Keratinocyte (primary cell): Measurements from ENCODE around the gene CASZ1. TPM values are rescaled to one million over a fixed set of nuclear protein-coding genes. Genes with fewer than 3 reads are reported as not detected.

Source experiments
- DNase-seq: peaks from one replicate; pipeline ENCODE4 v3.0.0-alpha.2; 2011; ENCODE audit warnings: low read depth, missing footprints, low spot score
- FAIRE-seq: peaks from 2 replicates; lab custom pipeline; 2011; peaks lifted over from hg19 to GRCh38; lab: Jason Lieb, UNC
- H2AFZ ChIP-seq: 2 replicates; pipeline ENCODE4 v1.6.0; 2012; ENCODE audit warnings: low read length, control low read depth, inconsistent platforms; ENCODE audit not compliant: control insufficient read depth
- H3K27ac ChIP-seq: 2 replicates; pipeline ENCODE4 v1.5.1; 2011; ENCODE audit warnings: low read length; ENCODE audit not compliant: control insufficient read depth, insufficient read depth
- H3K27me3 ChIP-seq: 3 replicates; pipeline ENCODE4 v1.6.0; 2011; ENCODE audit warnings: low read length; ENCODE audit not compliant: control insufficient read depth, insufficient read depth; ENCODE audit errors: extremely low read depth
- H3K36me3 ChIP-seq, 2 experiments: 2 replicates in 1 of 2; 3 replicates in 1 of 2; pipeline ENCODE4 v1.5.1; 2011; ENCODE audit warnings: low read length in 2 of 2, mild to moderate bottlenecking in 1 of 2; ENCODE audit not compliant: control insufficient read depth in 2 of 2, insufficient read depth in 2 of 2; ENCODE audit errors: extremely low read depth in 1 of 2
- H3K4me1 ChIP-seq: 3 replicates; pipeline ENCODE4 v1.5.1; 2011; ENCODE audit warnings: low read length; ENCODE audit not compliant: control insufficient read depth, insufficient read depth; ENCODE audit errors: extremely low read depth
- H3K4me2 ChIP-seq: 3 replicates; pipeline ENCODE4 v1.6.0; 2011; ENCODE audit warnings: low read depth, low read length; ENCODE audit not compliant: control insufficient read depth, insufficient read depth; ENCODE audit errors: extremely low read depth
- H3K4me3 ChIP-seq, 3 experiments: fragments of 200-600 bp in 1 of 3; sonication (generic) in 1 of 3; 2 replicates in 2 of 3; 3 replicates in 1 of 3; pipeline ENCODE4 v1.5.1; 2011 to 2016; ENCODE audit warnings: low read length in 3 of 3, mild to moderate bottlenecking in 3 of 3, control low read depth in 2 of 3, inconsistent platforms in 1 of 3, low read depth in 1 of 3, mixed read lengths in 1 of 3, mixed run types in 1 of 3, moderate library complexity in 1 of 3; ENCODE audit not compliant: control insufficient read depth in 2 of 3, insufficient read depth in 2 of 3; ENCODE audit errors: extremely low read depth in 1 of 3
- H3K79me2 ChIP-seq: 2 replicates; pipeline ENCODE4 v1.6.0; 2012; ENCODE audit warnings: low read length; ENCODE audit not compliant: control insufficient read depth, insufficient read depth
- H3K9ac ChIP-seq: 3 replicates; pipeline ENCODE4 v1.6.0; 2011; ENCODE audit warnings: low read length; ENCODE audit not compliant: control insufficient read depth, insufficient read depth; ENCODE audit errors: extremely low read depth
- H3K9me1 ChIP-seq: 3 replicates; pipeline ENCODE4 v1.6.0; 2011; ENCODE audit warnings: low read length; ENCODE audit not compliant: control insufficient read depth, insufficient read depth; ENCODE audit errors: extremely low read depth
- H3K9me3 ChIP-seq: 2 replicates; pipeline ENCODE4 v1.5.1; 2012; ENCODE audit warnings: low read depth, low read length; ENCODE audit not compliant: control insufficient read depth
- H4K20me1 ChIP-seq: 3 replicates; pipeline ENCODE4 v1.6.0; 2011; ENCODE audit warnings: low read length; ENCODE audit not compliant: control insufficient read depth, insufficient read depth; ENCODE audit errors: extremely low read depth
- CTCF ChIP-seq, 3 experiments: IDR thresholded peaks in 1 of 3; conservative IDR thresholded peaks in 1 of 3; optimal IDR thresholded peaks in 1 of 3; 2 replicates in 2 of 3; 3 replicates in 1 of 3; pipeline versions ENCODE3 to v1.5.1; 2011; ENCODE audit warnings: low read length in 3 of 3, mild to moderate bottlenecking in 3 of 3, moderate library complexity in 2 of 3, control low read depth in 1 of 3, inconsistent platforms in 1 of 3; ENCODE audit not compliant: insufficient read depth in 2 of 3; ENCODE audit errors: extremely low read depth in 1 of 3
- EZH2 ChIP-seq: IDR thresholded peaks from one replicate; pipeline ENCODE4 v1.6.1; 2012; ENCODE audit warnings: inconsistent platforms, mild to moderate bottlenecking, low read length, moderate library complexity
- dilution Hi-C: fragments of 300-500 bp; cut with MboI; formaldehyde crosslinking; loops from one replicate; pipeline ENCODE4 v1.7.0; 2020; ENCODE audit warnings: low sequenced_read_pairs; ENCODE audit not compliant: extremely low pct_ligation_motif_present
- polyA plus RNA-seq, 5 experiments: library from polyadenylated mRNA; depleted of rRNA in 3 of 5; stranded (reverse) in 3 of 5; stranded (forward) in 1 of 5; unstranded in 1 of 5; fragments of >200 nt; gene quantifications; 1 replicate in 1 of 5; 2 replicates in 3 of 5; 3 replicates in 1 of 5; pipeline versions ENCODE4 v1.2.1 to v1.2.3, GENCODE V29; 2011 to 2012; ENCODE audit warnings: missing spikeins in 2 of 5, low read depth in 1 of 5, low replicate concordance in 1 of 5

CASZ1 gene
- polyA plus RNA-seq, 1 donor (not counting 4 experiments of a cell fraction or from before 2014, with no cell fraction given) = 2.8 TPM

- H3K4me3 ChIP-seq = no peak overlapping the region
- no peak overlapping the region for H2AFZ ChIP-seq
- no peaks in the 10 kb centered on the region for H3K9me1 ChIP-seq
- no peak overlapping the region for H3K9ac ChIP-seq
- no peaks in the 10 kb centered on the region for H3K27me3 ChIP-seq
- FAIRE-seq (no peak), DNase-seq (no peak)
- no peak overlapping the region for H3K4me2 ChIP-seq
- H3K9me3 ChIP-seq = no peaks in the 10 kb centered on the region
- H4K20me1 ChIP-seq = no peaks in the 10 kb centered on the region
- no peaks in the 10 kb centered on the region for H3K79me2 ChIP-seq
- dilution Hi-C loops = no loop called here
- no peak overlapping the region for H3K27ac ChIP-seq
- peaks cover 0 to 1% of the 10 kb centered on the region in 2 experiments for H3K36me3 ChIP-seq
- H3K4me1 ChIP-seq = peaks cover 28% of the 10 kb centered on the region
- TF ChIP-seq EZH2 = no peak
- no peak for TF ChIP-seq CTCF (optimal IDR thresholded peaks at IDR 0.05 in 1 of 3, IDR thresholded peaks at IDR 0.05 in 1 of 3, conservative IDR thresholded peaks at IDR 0.05 in 1 of 3; ENCODE audit: extremely low read depth in 1 of 3, insufficient read depth in 2 of 3, low read length in 3 of 3)
These were observed 68.7 kb downstream of the CASZ1 start for GRCh38 chr1:10727751-10728232.

- H3K27ac ChIP-seq = no peak overlapping the region
- no peaks in the 10 kb centered on the region for H4K20me1 ChIP-seq
- H3K9me3 ChIP-seq = no peaks in the 10 kb centered on the region
- DNase-seq (no peak), FAIRE-seq (no peak)
- no peaks in the 10 kb centered on the region for H3K27me3 ChIP-seq
- H3K79me2 ChIP-seq = no peaks in the 10 kb centered on the region
- H3K9ac ChIP-seq = no peak overlapping the region
- peaks cover 0 to 1% of the 10 kb centered on the region in 2 experiments for H3K36me3 ChIP-seq
- TF ChIP-seq EZH2 (no peak), CTCF (optimal IDR thresholded peaks at IDR 0.05 in 1 of 3, IDR thresholded peaks at IDR 0.05 in 1 of 3, conservative IDR thresholded peaks at IDR 0.05 in 1 of 3; ENCODE audit: extremely low read depth in 1 of 3, insufficient read depth in 2 of 3, low read length in 3 of 3) (no peak)
- no peak overlapping the region for H2AFZ ChIP-seq
- no peak overlapping the region for H3K4me2 ChIP-seq
- no peaks in the 10 kb centered on the region for H3K9me1 ChIP-seq
- no peak overlapping the region for H3K4me3 ChIP-seq
- dilution Hi-C loops = no loop called here
- H3K4me1 ChIP-seq = peaks cover 37% of the 10 kb centered on the region
These were observed 70.1 kb downstream of the CASZ1 start for GRCh38 chr1:10726355-10726754.
